RWPE2 (cell line): Measurements from ENCODE around the gene ZNF215.
A peak's percentile ranks its signal among the peaks of the same experiment; 100 is the strongest.
"Not testable (repeated sequence)": the region's sequence is repeated elsewhere in the genome, so short reads cannot be mapped to it uniquely, and the experiment has no call there.

Experiments used
- ATAC-seq: fragments of 200-7000 bp; cut with Tn5 transposase; 3 replicates; pipeline ENCODE4 v1.9.1; 2021; ENCODE audit warnings: low read depth
- DNase-seq: peaks from one replicate; pipeline ENCODE4 v3.0.0-alpha.2; 2020; ENCODE audit warnings: low spot score
- H3K27ac ChIP-seq: fragments of 450-650 bp; 2 replicates; pipeline ENCODE4 v1.5.1; 2017; ENCODE audit warnings: mild to moderate bottlenecking; ENCODE audit not compliant: poor library complexity, severe bottlenecking
- H3K27me3 ChIP-seq: fragments of 250-450 bp; sonication (Bioruptor Pico); 2 replicates; pipeline ENCODE4 v1.5.1; 2021; ENCODE audit warnings: mild to moderate bottlenecking, moderate library complexity; ENCODE audit not compliant: insufficient read depth, poor library complexity, severe bottlenecking
- H3K36me3 ChIP-seq: fragments of 250-450 bp; sonication (Bioruptor Pico); 2 replicates; pipeline ENCODE4 v1.5.1; 2020; ENCODE audit warnings: low read depth, mild to moderate bottlenecking, moderate library complexity
- H3K4me1 ChIP-seq: fragments of 250-450 bp; sonication (Bioruptor Pico); 2 replicates; pipeline ENCODE4 v1.5.1; 2021; ENCODE audit warnings: mild to moderate bottlenecking, moderate library complexity; ENCODE audit not compliant: insufficient read depth, poor library complexity, severe bottlenecking
- H3K4me3 ChIP-seq: fragments of 250-450 bp; sonication (Bioruptor Pico); 2 replicates; pipeline ENCODE4 v1.5.1; 2021; ENCODE audit warnings: mild to moderate bottlenecking, moderate library complexity; ENCODE audit not compliant: severe bottlenecking
- H3K9me3 ChIP-seq: fragments of 250-450 bp; sonication (Bioruptor Pico); 2 replicates; pipeline ENCODE4 v1.5.1; 2021; ENCODE audit warnings: mild to moderate bottlenecking, moderate library complexity; ENCODE audit not compliant: severe bottlenecking
- CTCF ChIP-seq: fragments of 450-650 bp; IDR thresholded peaks from one replicate; pipeline ENCODE4 v1.5.1; 2017; ENCODE audit warnings: mild to moderate bottlenecking, moderate library complexity; ENCODE audit not compliant: poor library complexity, severe bottlenecking

Gene ZNF215

DNA sequence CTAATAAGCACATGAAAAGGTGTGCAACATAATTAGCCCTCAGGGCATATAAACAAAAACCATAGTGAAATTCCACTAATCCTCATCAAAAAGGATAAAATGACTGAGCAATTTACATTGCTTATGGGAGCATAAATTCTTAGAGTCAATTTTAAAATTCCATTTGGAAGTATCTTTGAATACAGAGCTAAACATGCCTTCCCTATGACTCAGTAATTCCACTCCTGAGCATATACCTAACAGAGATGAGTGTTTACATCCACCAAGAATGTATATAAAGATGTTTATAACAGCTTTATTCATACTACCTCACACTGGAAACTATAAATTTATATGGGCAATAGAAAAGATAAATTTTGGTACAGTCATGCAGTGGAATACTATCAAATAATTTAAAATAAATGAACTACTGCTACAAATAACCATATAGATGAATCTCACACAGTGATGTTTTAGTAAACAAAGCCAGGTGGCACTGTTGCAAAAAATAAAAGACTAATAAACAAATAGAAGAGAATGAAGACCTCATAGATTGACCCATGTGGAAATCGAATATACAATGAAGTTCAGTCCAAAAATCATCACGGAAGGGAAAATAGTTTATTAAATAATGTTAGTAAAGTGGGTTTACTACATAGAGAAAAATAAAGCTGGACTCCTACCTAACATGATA lies 25.8 kb upstream of the ZNF215 start:
- Histone ChIP-seq H3K4me1 (no peaks in the 10 kb centered on the region), H3K4me3 (no peak overlapping the region)
- DNase-seq, result no peak

GRCh38 chr11:6904804-6905203 lies 21.4 kb upstream of the ZNF215 start:
- not testable (repeated sequence) for DNase-seq, ATAC-seq, H3K4me1 ChIP-seq, H3K27me3 ChIP-seq, H3K36me3 ChIP-seq, H3K9me3 ChIP-seq, H3K4me3 ChIP-seq, H3K27ac ChIP-seq

More for the DNA sequence above, 25.8 kb upstream of the ZNF215 start:
- Histone ChIP-seq H3K9me3 (no peaks in the 10 kb centered on the region), H3K27ac (no peak overlapping the region), H3K27me3 (no peaks in the 10 kb centered on the region), H3K36me3 (no peaks in the 10 kb centered on the region)
- ATAC-seq, result no peak; the same call in 2 of the 3 replicates
- TF ChIP-seq CTCF, result peak; percentile 33

GRCh38 chr11:6911378-6911777 lies 14.8 kb upstream of the ZNF215 start:
- Histone ChIP-seq H3K4me1 (no peaks in the 10 kb centered on the region), H3K27ac (no peak overlapping the region), H3K9me3 (no peaks in the 10 kb centered on the region), H3K36me3 (no peaks in the 10 kb centered on the region), H3K27me3 (no peaks in the 10 kb centered on the region), H3K4me3 (no peak overlapping the region)
- no peak for ATAC-seq
- no peak for TF ChIP-seq CTCF
- no peak for DNase-seq

GRCh38 chr11:6911948-6912347 lies 14.3 kb upstream of the ZNF215 start:
- DNase-seq (no peak), ATAC-seq (peak; percentile 46; the same call in 2 of the 3 replicates)
- Histone ChIP-seq H3K27ac (no peak overlapping the region), H3K4me3 (no peak overlapping the region), H3K9me3 (no peaks in the 10 kb centered on the region), H3K36me3 (no peaks in the 10 kb centered on the region), H3K27me3 (no peaks in the 10 kb centered on the region), H3K4me1 (no peaks in the 10 kb centered on the region)
- no peak for TF ChIP-seq CTCF

DNA sequence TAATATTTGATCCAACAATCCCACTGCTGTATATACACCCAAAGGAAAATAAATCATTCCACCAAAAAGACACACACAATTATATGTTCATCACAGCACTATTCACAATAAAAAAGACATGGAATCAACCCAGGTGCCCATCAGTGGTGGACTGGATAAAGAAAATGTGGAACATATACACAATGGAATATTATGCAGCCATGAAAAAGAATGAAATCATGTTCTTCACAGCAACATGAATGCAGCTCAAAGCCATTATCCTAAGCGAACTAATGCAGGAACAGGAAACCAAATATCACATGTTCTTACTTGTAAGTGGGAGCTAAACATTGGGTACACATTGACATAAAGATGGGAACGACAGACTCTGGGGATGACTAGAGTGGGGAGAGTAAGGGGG lies 6.5 kb upstream of the ZNF215 start:
- no peak overlapping the region for H3K27ac ChIP-seq
- ATAC-seq (no peak), DNase-seq (no peak)
- H3K36me3 ChIP-seq, result no peaks in the 10 kb centered on the region
- no peaks in the 10 kb centered on the region for H3K4me1 ChIP-seq
- no peak for TF ChIP-seq CTCF
- no peak overlapping the region for H3K4me3 ChIP-seq
- no peaks in the 10 kb centered on the region for H3K27me3 ChIP-seq
- no peaks in the 10 kb centered on the region for H3K9me3 ChIP-seq
